ENCODE results near the gene PTPN3. TPM values are rescaled to one million over a fixed set of nuclear protein-coding genes. Genes with fewer than 3 reads are reported as not detected.

Gene PTPN3
- total and polyA plus RNA-seq, 10 of the 15 experiments (the other 5 are each of a cell fraction or from before 2014, with no cell fraction given) = 0.18 to 1.3 (median 0.39) TPM

DNA sequence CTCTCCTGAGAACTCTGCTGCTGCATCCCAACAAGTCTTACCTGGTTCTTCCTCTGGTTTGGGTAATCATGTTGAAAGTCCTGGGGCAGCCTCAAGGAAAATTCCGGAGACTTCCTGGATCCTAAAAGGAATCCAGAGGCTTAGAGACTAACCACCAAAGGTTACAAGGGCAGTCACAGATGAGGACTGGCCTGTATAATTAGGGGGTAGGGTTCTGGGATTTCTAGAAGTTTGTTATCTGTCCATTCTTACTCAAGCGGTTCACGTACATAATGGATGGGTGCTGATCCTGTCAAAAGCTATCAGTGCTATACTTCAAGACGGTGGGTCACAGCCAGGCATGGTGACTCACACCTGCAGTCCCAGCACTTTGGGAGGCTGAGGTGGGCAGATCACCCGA lies 125.9 kb downstream of the PTPN3 start:
- FAIRE-seq = no peak
- Histone ChIP-seq H3K4me2 (ENCODE audit: control insufficient read depth, insufficient read depth) (no peak overlapping the region), H3K4me1 (ENCODE audit: control insufficient read depth, insufficient read depth, low read length) (peaks cover 10% of the 10 kb centered on the region), H3K36me3 (ENCODE audit: control insufficient read depth in 2 of 2, insufficient read depth in 2 of 2, low read length in 1 of 2) (no peaks in the 10 kb centered on the region), H3K9ac (ENCODE audit: control insufficient read depth, insufficient read depth, low read length) (no peak overlapping the region), H3K79me2 (ENCODE audit: control insufficient read depth, insufficient read depth, low read length) (no peaks in the 10 kb centered on the region), H3K27me3 (replicated peaks in 1 of 2; ENCODE audit: control insufficient read depth in 2 of 2, insufficient read depth in 2 of 2, low read length in 1 of 2) (no peaks in the 10 kb centered on the region; a peak in 1 of 4 replicates), H4K20me1 (ENCODE audit: control insufficient read depth, insufficient read depth) (no peaks in the 10 kb centered on the region), H3K27ac (ENCODE audit: control insufficient read depth, insufficient read depth) (no peak overlapping the region), H3K9me3 (replicated peaks; ENCODE audit: control insufficient read depth, insufficient read depth, low read length) (peaks cover 3% of the 10 kb centered on the region; the same call in 1 of the 3 replicates), H2AFZ (ENCODE audit: control insufficient read depth, low read depth, low read length) (no peak overlapping the region), H3K4me3 (no peak overlapping the region)
- POLR2A ChIA-PET = interaction anchor here (0.7 kb wide), 1 partner anchor 253 kb away, joined by 3 read pairs; no protein-coding TSS in a partner anchor
- RAD21 ChIA-PET (ENCODE audit: unreplicated experiment) = interaction anchor here (0.7 kb wide), 1 partner anchor 119 kb away, joined by 3 read pairs; no protein-coding TSS in a partner anchor
- intact Hi-C loops (cut with micrococcal nuclease; ENCODE audit: unreplicated experiment) = no loop called here
- whole genome bisulfite sequencing (ENCODE audit: insufficient coverage, insufficient replicate concordance, low lambda C conversion rate, missing lambda C conversion rate) = 64% methylated on average over 5 of the region's 5 CpGs
- TF ChIP-seq KAT2A (conservative IDR thresholded peaks at IDR 0.05; ENCODE audit: control insufficient read depth, low read depth, low read length) (no peak), EED (IDR thresholded peaks at IDR 0.05; ENCODE audit: low read depth) (no peak), MYB (IDR thresholded peaks at IDR 0.05; ENCODE audit: borderline replicate concordance, low read depth, low read length) (no peak), MTA2 (IDR thresholded peaks at IDR 0.05; ENCODE audit: low read depth) (no peak), POLR2A (IDR thresholded peaks at IDR 0.05; ENCODE audit: low read depth, low read length) (no peak), SMC3 (IDR thresholded peaks at IDR 0.05; ENCODE audit: borderline replicate concordance, low read length) (no peak), RBBP5 (conservative IDR thresholded peaks at IDR 0.05) (no peak), SUPT20H (IDR thresholded peaks at IDR 0.05; ENCODE audit: borderline replicate concordance, control insufficient read depth, low read depth, low read length) (no peak), NR2F1 (conservative IDR thresholded peaks at IDR 0.05) (no peak), GABPA (IDR thresholded peaks at IDR 0.05; ENCODE audit: low read depth) (no peak), SP1 (IDR thresholded peaks at IDR 0.05; ENCODE audit: low read depth, low read length) (no peak), ZBTB4 (CRISPR knock-in tag; IDR thresholded peaks at IDR 0.05) (no peak)
- TF ChIP-seq, protein P1, sequence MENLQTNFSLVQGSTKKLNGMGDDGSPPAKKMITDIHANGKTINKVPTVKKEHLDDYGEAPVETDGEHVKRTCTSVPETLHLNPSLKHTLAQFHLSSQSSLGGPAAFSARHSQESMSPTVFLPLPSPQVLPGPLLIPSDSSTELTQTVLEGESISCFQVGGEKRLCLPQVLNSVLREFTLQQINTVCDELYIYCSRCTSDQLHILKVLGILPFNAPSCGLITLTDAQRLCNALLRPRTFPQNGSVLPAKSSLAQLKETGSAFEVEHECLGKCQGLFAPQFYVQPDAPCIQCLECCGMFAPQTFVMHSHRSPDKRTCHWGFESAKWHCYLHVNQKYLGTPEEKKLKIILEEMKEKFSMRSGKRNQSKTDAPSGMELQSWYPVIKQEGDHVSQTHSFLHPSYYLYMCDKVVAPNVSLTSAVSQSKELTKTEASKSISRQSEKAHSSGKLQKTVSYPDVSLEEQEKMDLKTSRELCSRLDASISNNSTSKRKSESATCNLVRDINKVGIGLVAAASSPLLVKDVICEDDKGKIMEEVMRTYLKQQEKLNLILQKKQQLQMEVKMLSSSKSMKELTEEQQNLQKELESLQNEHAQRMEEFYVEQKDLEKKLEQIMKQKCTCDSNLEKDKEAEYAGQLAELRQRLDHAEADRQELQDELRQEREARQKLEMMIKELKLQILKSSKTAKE (IDR thresholded peaks at IDR 0.05; ENCODE audit: low read depth, poor library complexity, severe bottlenecking) = no peak
- TF ChIP-seq, protein P2, sequence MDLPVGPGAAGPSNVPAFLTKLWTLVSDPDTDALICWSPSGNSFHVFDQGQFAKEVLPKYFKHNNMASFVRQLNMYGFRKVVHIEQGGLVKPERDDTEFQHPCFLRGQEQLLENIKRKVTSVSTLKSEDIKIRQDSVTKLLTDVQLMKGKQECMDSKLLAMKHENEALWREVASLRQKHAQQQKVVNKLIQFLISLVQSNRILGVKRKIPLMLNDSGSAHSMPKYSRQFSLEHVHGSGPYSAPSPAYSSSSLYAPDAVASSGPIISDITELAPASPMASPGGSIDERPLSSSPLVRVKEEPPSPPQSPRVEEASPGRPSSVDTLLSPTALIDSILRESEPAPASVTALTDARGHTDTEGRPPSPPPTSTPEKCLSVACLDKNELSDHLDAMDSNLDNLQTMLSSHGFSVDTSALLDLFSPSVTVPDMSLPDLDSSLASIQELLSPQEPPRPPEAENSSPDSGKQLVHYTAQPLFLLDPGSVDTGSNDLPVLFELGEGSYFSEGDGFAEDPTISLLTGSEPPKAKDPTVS (IDR thresholded peaks at IDR 0.05; ENCODE audit: low read depth, low read length) = no peak
- TF ChIP-seq, protein P3, sequence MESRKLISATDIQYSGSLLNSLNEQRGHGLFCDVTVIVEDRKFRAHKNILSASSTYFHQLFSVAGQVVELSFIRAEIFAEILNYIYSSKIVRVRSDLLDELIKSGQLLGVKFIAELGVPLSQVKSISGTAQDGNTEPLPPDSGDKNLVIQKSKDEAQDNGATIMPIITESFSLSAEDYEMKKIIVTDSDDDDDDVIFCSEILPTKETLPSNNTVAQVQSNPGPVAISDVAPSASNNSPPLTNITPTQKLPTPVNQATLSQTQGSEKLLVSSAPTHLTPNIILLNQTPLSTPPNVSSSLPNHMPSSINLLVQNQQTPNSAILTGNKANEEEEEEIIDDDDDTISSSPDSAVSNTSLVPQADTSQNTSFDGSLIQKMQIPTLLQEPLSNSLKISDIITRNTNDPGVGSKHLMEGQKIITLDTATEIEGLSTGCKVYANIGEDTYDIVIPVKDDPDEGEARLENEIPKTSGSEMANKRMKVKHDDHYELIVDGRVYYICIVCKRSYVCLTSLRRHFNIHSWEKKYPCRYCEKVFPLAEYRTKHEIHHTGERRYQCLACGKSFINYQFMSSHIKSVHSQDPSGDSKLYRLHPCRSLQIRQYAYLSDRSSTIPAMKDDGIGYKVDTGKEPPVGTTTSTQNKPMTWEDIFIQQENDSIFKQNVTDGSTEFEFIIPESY (IDR thresholded peaks at IDR 0.05) = no peak
- in situ Hi-C loops (cut with MboI) = no loop called here
- no TSS peak for BruUV-seq (replicated peaks)
- SMC1A ChIA-PET (ENCODE audit: uncharacterized antibody, unreplicated experiment) = interaction anchor here (1.3 kb wide), 1 partner anchor 14 kb away, joined by 3 read pairs; no protein-coding TSS in a partner anchor
- no peak for DNase-seq (ENCODE audit: low read depth, low spot score)
- CTCF ChIA-PET = interaction anchor here (0.6 kb wide), 1 partner anchor 747 kb away, joined by 3 read pairs; no protein-coding TSS in a partner anchor
- no peak for ATAC-seq

Data from GM12878 (cell line).